ENCODE results near the gene SNRNP27. TPM values are rescaled to one million over a fixed set of nuclear protein-coding genes. Genes with fewer than 3 reads are reported as not detected.

Gene SNRNP27
- total and polyA plus RNA-seq, 9 of the 15 experiments (the other 6 are each of a cell fraction or from before 2014, with no cell fraction given), result 29.2 to 102 (median 65.7) TPM

DNA sequence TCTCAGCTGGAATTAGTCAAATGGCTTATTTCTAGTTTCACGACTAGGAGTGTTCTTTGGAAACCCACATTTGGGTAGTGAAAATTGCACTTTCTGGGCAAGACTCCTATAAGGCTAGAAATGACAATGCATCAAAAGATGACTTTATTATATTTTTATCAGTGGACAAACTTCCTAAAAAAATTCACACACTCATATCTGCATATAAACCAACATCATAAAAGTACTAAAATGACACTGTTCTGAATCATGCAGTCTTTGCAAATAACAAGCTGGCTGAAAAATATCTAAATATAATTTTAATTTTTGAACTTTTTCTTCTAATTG is 38.8 kb downstream of the SNRNP27 start:
- in situ Hi-C loops (cut with MboI) (no loop called here), intact Hi-C loops (cut with micrococcal nuclease) (loop anchor here (5.0 kb wide), 3 partner anchors 45 to 210 kb away; no protein-coding TSS in a partner anchor)
- POLR2A ChIA-PET, result interaction anchor here (0.8 to 8.8 kb wide), 8 partner anchors 13 to 151 kb away, joined by 3 to 107 read pairs (median 4); partner anchors contain the start of gene MXD1
- Histone ChIP-seq H3K9me3 (replicated peaks; ENCODE audit: control insufficient read depth, insufficient read depth, low read depth, low read length) (no peaks in the 10 kb centered on the region), H3K9me1 (ENCODE audit: control insufficient read depth, insufficient read depth, low read length) (peaks cover 6% of the 10 kb centered on the region), H2AFZ (ENCODE audit: low read depth, low read length) (no peak overlapping the region), H3K27me3 (ENCODE audit: control insufficient read depth in 2 of 2, insufficient read depth in 2 of 2, low read length in 2 of 2) (no peaks in the 10 kb centered on the region), H3K4me3 (no peak overlapping the region), H3K4me2 (ENCODE audit: insufficient read depth, low read length) (no peak overlapping the region), H3K9ac (ENCODE audit: insufficient read depth in 1 of 2, low read depth in 2 of 2, low read length in 2 of 2) (no peak overlapping the region), H4K20me1 (replicated peaks; ENCODE audit: control insufficient read depth, insufficient read depth, low read length) (no peaks in the 10 kb centered on the region), H3K36me3 (ENCODE audit: control insufficient read depth, insufficient read depth, low read length) (peaks cover 73% of the 10 kb centered on the region), H3K79me2 (ENCODE audit: control insufficient read depth, insufficient read depth, low read length) (peaks cover 21% of the 10 kb centered on the region; the same call in 2 of the 3 replicates), H3K4me1 (replicated peaks in 1 of 2; ENCODE audit: control insufficient read depth in 2 of 2, insufficient read depth in 2 of 2, low read length in 2 of 2) (peaks cover 4 to 26% of the 10 kb centered on the region in 2 experiments; a peak in 3 of 5 replicates), H3K27ac (ENCODE audit: extremely low read depth, low read depth, low read length) (no peak overlapping the region)
- TF ChIP-seq ZZZ3 (IDR thresholded peaks at IDR 0.05) (no peak), CHCHD3 (CRISPR knock-in tag; IDR thresholded peaks at IDR 0.05) (no peak), NFATC3 (IDR thresholded peaks at IDR 0.05) (no peak), ZNF830 (CRISPR knock-in tag; IDR thresholded peaks at IDR 0.05) (no peak), U2AF1 (optimal IDR thresholded peaks at IDR 0.05; ENCODE audit: low read depth, low read length) (no peak), ZNF436 (CRISPR knock-in tag; IDR thresholded peaks at IDR 0.05) (no peak), ZBTB8A (IDR thresholded peaks at IDR 0.05; ENCODE audit: partially characterized antibody) (no peak), POLR2A (conservative IDR thresholded peaks at IDR 0.05) (no peak), HDAC2 (IDR thresholded peaks at IDR 0.05) (no peak), HEY1 (CRISPR knock-in tag; IDR thresholded peaks at IDR 0.05; ENCODE audit: borderline replicate concordance) (no peak), STAT5A (IDR thresholded peaks at IDR 0.05; ENCODE audit: borderline replicate concordance, low read length) (no peak), SAFB (IDR thresholded peaks at IDR 0.05; ENCODE audit: borderline replicate concordance, low read depth, low read length) (no peak)
- no TSS peak for BruUV-seq (replicated peaks)
- DNase-seq (ENCODE audit: extremely low read depth in 1 of 4, low spot score in 3 of 4) (no peak), FAIRE-seq (no peak), ATAC-seq (no peak)
- CTCF ChIA-PET (ENCODE audit: low intra/inter-chr PET ratio), result no interaction called here
- 78% methylated on average over 1 of the region's 1 CpG for WGBS (ENCODE audit: insufficient coverage, low coverage, missing lambda C conversion rate)
